ENCODE data around the gene FAM89B. TPM values are rescaled to one million over a fixed set of nuclear protein-coding genes. Genes with fewer than 3 reads are reported as not detected.

The FAM89B gene
- total and polyA plus RNA-seq, 2 of the 8 experiments (the other 6 are each of a cell fraction or from before 2014, with no cell fraction given), result 15.8 to 32.4 TPM

DNA sequence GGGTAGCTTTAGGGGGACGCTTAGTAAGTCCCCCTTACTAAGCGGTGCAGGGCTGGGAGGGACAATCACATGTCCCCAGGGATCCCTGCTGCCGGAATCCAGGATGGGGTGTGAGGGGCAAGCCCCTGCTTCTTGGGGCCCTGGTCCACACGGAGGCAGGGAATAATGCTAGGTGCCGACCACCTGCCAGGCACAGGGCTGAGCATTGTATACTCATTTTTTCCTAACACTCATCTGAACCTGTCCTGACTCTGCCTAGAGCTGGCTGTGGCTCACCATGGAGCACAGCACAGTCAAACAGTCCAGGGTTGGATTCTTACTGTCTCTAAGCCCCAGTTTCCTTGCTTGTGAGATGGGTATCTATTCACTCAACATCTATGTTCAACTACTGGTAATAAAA is 12.8 kb upstream of the FAM89B start (continued):
- no peak for TF ChIP-seq CHD7 (IDR thresholded peaks at IDR 0.05; ENCODE audit: insufficient replicate concordance, low read length)
- no peak for TF ChIP-seq JUND (IDR thresholded peaks at IDR 0.05; ENCODE audit: low read length)

Data from H1 (cell line).